Erythroblast (primary cell): Measurements from ENCODE around the gene PGK1.
"Not testable (repeated sequence)": the region's sequence is repeated elsewhere in the genome, so short reads cannot be mapped to it uniquely, and the experiment has no call there.

ENCODE experiments used
- GATA1 ChIP-seq: IDR thresholded peaks from 2 replicates; pipeline ENCODE4 v1.6.1; 2011; ENCODE audit warnings: low read depth, mild to moderate bottlenecking, control low read depth, low read length, moderate library complexity
- POLR2A ChIP-seq: IDR thresholded peaks from 2 replicates; pipeline ENCODE4 v1.6.1; 2011; ENCODE audit warnings: mild to moderate bottlenecking, low read length

DNA sequence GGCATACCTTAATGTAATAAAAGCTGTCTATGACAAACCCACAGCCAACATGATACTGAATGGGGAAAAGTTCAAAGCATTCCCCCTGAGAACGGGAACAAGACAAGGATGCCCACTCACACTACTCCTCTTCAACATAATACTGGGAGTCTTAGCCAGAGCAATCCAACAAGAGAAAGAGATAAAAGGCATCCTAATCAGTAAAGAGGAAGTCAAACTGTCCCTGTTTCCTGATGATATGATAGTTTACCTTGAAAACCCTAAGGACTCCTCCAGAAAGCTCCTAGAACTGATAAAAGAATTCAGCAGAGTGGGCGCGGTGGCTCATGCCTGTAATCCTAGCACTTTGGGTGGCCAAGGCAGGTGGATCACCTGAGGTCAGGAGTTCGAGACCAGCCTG lies 59.1 kb downstream of the PGK1 start:
- TF ChIP-seq POLR2A, GATA1: not testable (repeated sequence)
